Aorta (tissue), 5 donors: ENCODE results near the gene FAM234B. TPM values are rescaled to one million over a fixed set of nuclear protein-coding genes. Genes with fewer than 3 reads are reported as not detected.

ENCODE experiments used
- ATAC-seq: fragments of 200-7000 bp; cut with Tn5 transposase; one replicate; pipeline ENCODE4 v1.9.1; 2022; ENCODE audit warnings: moderate library complexity; ENCODE audit not compliant: low FRiP score
- DNase-seq, 2 donors: peaks; one replicate each; pipeline ENCODE4 v3.0.0-alpha.2; 2020
- H3K27ac ChIP-seq, 2 donors: one replicate each; pipeline ENCODE4 v1.5.1; 2013; ENCODE audit warnings: low read length in 2 of 2, mild to moderate bottlenecking in 2 of 2, moderate library complexity in 2 of 2, control low read depth in 1 of 2, inconsistent platforms in 1 of 2, low read depth in 1 of 2
- H3K27me3 ChIP-seq, 2 donors: one replicate each; pipeline ENCODE4 v1.6.1; 2013; ENCODE audit warnings: control low read depth in 1 of 2, low read length in 1 of 2, mild to moderate bottlenecking in 1 of 2, moderate library complexity in 1 of 2; ENCODE audit not compliant: insufficient read depth in 2 of 2, control insufficient read depth in 1 of 2
- H3K36me3 ChIP-seq, 2 donors: one replicate each; pipeline ENCODE4 v1.6.1; 2013; ENCODE audit warnings: control low read depth in 1 of 2, low read length in 1 of 2, mild to moderate bottlenecking in 1 of 2; ENCODE audit not compliant: insufficient read depth in 2 of 2, control insufficient read depth in 1 of 2
- H3K4me1 ChIP-seq, 2 donors: one replicate each; pipeline ENCODE4 v1.6.1; 2013; ENCODE audit warnings: low read length in 2 of 2, control low read depth in 1 of 2, mild to moderate bottlenecking in 1 of 2, moderate library complexity in 1 of 2; ENCODE audit not compliant: insufficient read depth in 2 of 2, control insufficient read depth in 1 of 2
- H3K4me3 ChIP-seq, 2 donors: one replicate each; pipeline ENCODE4 v1.5.1; 2013; ENCODE audit warnings: low read length in 2 of 2, control low read depth in 1 of 2, mild to moderate bottlenecking in 1 of 2
- H3K9me3 ChIP-seq: one replicate; pipeline ENCODE4 v1.6.1; 2013; ENCODE audit warnings: mild to moderate bottlenecking, low read length; ENCODE audit not compliant: control insufficient read depth
- WGBS, 2 donors: extraction: QIAGEN DNeasy Blood & Tissue Kit; methylation state at CpG; one replicate each; pipeline ENCODE4 v1.1.7; 2013; 5-methylcytosine and 5-hydroxymethylcytosine counted together
- intact Hi-C, 2 donors: fragments of 100-400 bp; cut with DNase I; formaldehyde crosslinking; loops; one replicate each; pipeline versions ENCODE4 v1.14.2 to v1.15.0; 2022
- polyA plus RNA-seq, 2 donors: library from polyadenylated mRNA; stranded (reverse); fragments of 200-250 nt; gene quantifications; one replicate each; pipeline ENCODE4 v1.2.3, GENCODE V29; 2013
- total RNA-seq, 2 donors: library from RNA; stranded (reverse); fragmentation: NEBNext Ultra II Directional; extraction: Animal tissue kit (Norgen Biotek cat#: 25700); gene quantifications; one replicate each; pipeline ENCODE4 v1.2.1, GENCODE V29; 2021
- donor health status: healthy with polysubstance abuse.
- donor health status: Bipolar disorder and iron deficiency.
- donor health status: DM: no; HTN: no; CAD: no.
- donor health status: DM: no; HTN: no; CAD: no.
- donor health status: DM: yes; HTN: yes; CAD: no.

FAM234B gene
- total and polyA plus RNA-seq, 4 donors, result 0.95 to 6.8 (median 5.2) TPM; not detected in 1

GRCh38 chr12:13095266-13095995, 51.2 kb downstream of the FAM234B start:
- Histone ChIP-seq H3K4me1 (peaks cover under 1 to 7% of the 10 kb centered on the region in 2 donors), H3K27ac (peak overlapping the region in 1 of 2 donors; percentile 56), H3K27me3 (no peaks in the 10 kb centered on the region), H3K36me3 (no peaks in the 10 kb centered on the region), H3K4me3 (no peak overlapping the region), H3K9me3 (no peaks in the 10 kb centered on the region)
- 82 to 90% methylated on average over 8 of the region's 8 CpGs for WGBS, 2 donors
- ATAC-seq (no peak), DNase-seq (no peak)
- intact Hi-C loops, result loop anchor here (5.0 to 10.0 kb wide), 5 partner anchors 93 to 291 kb away; partner anchors contain the start of genes EMP1 (in 1 of the 2) and HEBP1 (in 1 of the 2)

GRCh38 chr12:13097491-13098011, 53.4 kb downstream of the FAM234B start:
- H3K9me3 ChIP-seq, result no peaks in the 10 kb centered on the region
- H3K36me3 ChIP-seq, result no peaks in the 10 kb centered on the region
- DNase-seq (peak in 1 of 2 donors; percentile 74), ATAC-seq (no peak)
- intact Hi-C loops, result loop anchor here (2.0 to 10.0 kb wide), 6 partner anchors 95 to 293 kb away; partner anchors contain the start of genes EMP1 (in 2 of the 2) and HEBP1 (in 1 of the 2)
- peaks cover 2 to 7% of the 10 kb centered on the region in 2 donors for H3K4me1 ChIP-seq
- WGBS, 2 donors, result 2 to 3% methylated on average over 9 of the region's 9 CpGs
- H3K4me3 ChIP-seq, result peak overlapping the region in 1 of 2 donors; percentile 63
- no peaks in the 10 kb centered on the region for H3K27me3 ChIP-seq
- H3K27ac ChIP-seq, result peak overlapping the region; percentile 71 to 85

GRCh38 chr12:13099066-13099843, 55.1 kb downstream of the FAM234B start:
- DNase-seq (peak in 1 of 2 donors; percentile 67), ATAC-seq (peak; percentile 4)
- H3K4me1 ChIP-seq, result peaks cover 0 to 2% of the 10 kb centered on the region in 2 donors
- no peaks in the 10 kb centered on the region for H3K27me3 ChIP-seq
- no peak overlapping the region for H3K4me3 ChIP-seq
- intact Hi-C loops, result loop anchor here (2.0 to 10.0 kb wide), 6 partner anchors 97 to 294 kb away; partner anchors contain the start of genes EMP1 (in 2 of the 2) and HEBP1 (in 1 of the 2)
- H3K9me3 ChIP-seq, result no peaks in the 10 kb centered on the region
- 76 to 77% methylated on average over 8 of the region's 8 CpGs for WGBS, 2 donors
- no peaks in the 10 kb centered on the region for H3K36me3 ChIP-seq
- peak overlapping the region; percentile 34 to 80 for H3K27ac ChIP-seq

- H3K36me3 ChIP-seq, result no peaks in the 10 kb centered on the region
- peaks cover 0 to 2% of the 10 kb centered on the region in 2 donors for H3K4me1 ChIP-seq
- WGBS, 2 donors, result 93 to 95% methylated on average over 10 of the region's 10 CpGs
- no peaks in the 10 kb centered on the region for H3K9me3 ChIP-seq
- intact Hi-C loops, result loop anchor here (2.0 to 10.0 kb wide), 8 partner anchors 47 to 375 kb away; partner anchors contain the start of genes EMP1 (in 2 of the 2) and HEBP1 (in 2 of the 2)
- no peak for DNase-seq
- no peaks in the 10 kb centered on the region for H3K27me3 ChIP-seq
- ATAC-seq, result no peak
- H3K4me3 ChIP-seq, result no peak overlapping the region
- peak overlapping the region; percentile 91 to 92 for H3K27ac ChIP-seq
Observed at GRCh38 chr12:13099844-13100604, 55.8 kb downstream of the FAM234B start.

GRCh38 chr12:13100605-13100881, 56.4 kb downstream of the FAM234B start:
- peak overlapping the region in 1 of 2 donors; percentile 16 for H3K4me3 ChIP-seq
- ATAC-seq, result no peak
- H3K27ac ChIP-seq, result peak overlapping the region; percentile 91 to 92
- H3K27me3 ChIP-seq, result no peaks in the 10 kb centered on the region
- H3K9me3 ChIP-seq, result no peaks in the 10 kb centered on the region
- 4 to 7% methylated on average over 6 of the region's 6 CpGs for WGBS, 2 donors
- intact Hi-C loops, result loop anchor here (5.0 to 10.0 kb wide), 3 partner anchors 47 to 376 kb away; partner anchors contain the start of gene HEBP1 (in 1 of the 2)
- H3K4me1 ChIP-seq, result peaks cover 0 to 2% of the 10 kb centered on the region in 2 donors
- DNase-seq, result no peak
- H3K36me3 ChIP-seq, result no peaks in the 10 kb centered on the region

- Histone ChIP-seq H3K9me3 (no peaks in the 10 kb centered on the region), H3K36me3 (no peaks in the 10 kb centered on the region), H3K4me1 (peaks cover 0 to 2% of the 10 kb centered on the region in 2 donors), H3K4me3 (peak overlapping the region; percentile 16 to 24), H3K27ac (peak overlapping the region; percentile 91 to 92), H3K27me3 (no peaks in the 10 kb centered on the region)
- DNase-seq (peak; percentile 95 to 98), ATAC-seq (peak; percentile 93)
- intact Hi-C loops, result loop anchor here (5.0 to 10.0 kb wide), 3 partner anchors 46 to 376 kb away; partner anchors contain the start of gene HEBP1 (in 1 of the 2)
- WGBS, 2 donors, result 1 to 2% methylated on average over 55 to 79 of the region's 79 CpGs
Observed at GRCh38 chr12:13100882-13101769, 56.9 kb downstream of the FAM234B start.

- DNase-seq (no peak), ATAC-seq (no peak)
- Histone ChIP-seq H3K27me3 (no peaks in the 10 kb centered on the region), H3K4me1 (peaks cover 0 to 2% of the 10 kb centered on the region in 2 donors), H3K4me3 (no peak overlapping the region), H3K36me3 (no peaks in the 10 kb centered on the region), H3K27ac (peak overlapping the region; percentile 23 to 85), H3K9me3 (no peaks in the 10 kb centered on the region)
- intact Hi-C loops, result loop anchor here (5.0 to 10.0 kb wide), 3 partner anchors 45 to 377 kb away; partner anchors contain the start of gene HEBP1 (in 1 of the 2)
- 65 to 68% methylated on average over 10 of the region's 10 CpGs for WGBS, 2 donors
Observed at GRCh38 chr12:13101821-13102375, 57.7 kb downstream of the FAM234B start.
